B cell (primary cell): ENCODE results near the gene LMX1B. TPM values are rescaled to one million over a fixed set of nuclear protein-coding genes. Genes with fewer than 3 reads are reported as not detected.

Source experiments
- ATAC-seq: fragments of 200-7000 bp; cut with Tn5 transposase; one replicate; pipeline ENCODE4 v1.10.0; 2021; ENCODE audit warnings: low read depth, mild to moderate bottlenecking, moderate number of reproducible peaks, moderate library complexity
- CTCF ChIA-PET: fragments of 350-600 bp; sonication (Branson Sonifier 250); formaldehyde crosslinking; loops from one replicate; lab custom pipeline; 2021; ENCODE audit warnings: antibody characterized with exemption, inconsistent platforms; lab: Charles Lee
- POLR2A ChIA-PET: fragments of 350-600 bp; sonication (Branson Sonifier 250); formaldehyde crosslinking; loops from one replicate; lab custom pipeline; 2021; ENCODE audit warnings: antibody characterized with exemption; lab: Charles Lee
- DNase-seq: peaks from one replicate; pipeline ENCODE4 v3.0.0; 2013
- H2AFZ ChIP-seq: 2 replicates; pipeline ENCODE4 v1.6.1; 2012; ENCODE audit warnings: mild to moderate bottlenecking, low read depth, low read length; ENCODE audit not compliant: insufficient read depth, poor library complexity, severe bottlenecking
- H3K27ac ChIP-seq, 2 donors: 1 replicate in 1 of 2; 2 replicates in 1 of 2; pipeline ENCODE4 v1.5.1; 2012 to 2013; ENCODE audit warnings: low read length in 2 of 2, mild to moderate bottlenecking in 2 of 2, moderate library complexity in 1 of 2
- H3K27me3 ChIP-seq, 4 experiments: fragments of 200-600 bp in 1 of 4; sonication (generic) in 1 of 4; replicated peaks in 1 of 4; 1 replicate in 2 of 4; 2 replicates in 2 of 4; pipeline versions ENCODE4 v1.6.1 to v1.7.0; 2013 to 2016; ENCODE audit warnings: low read length in 3 of 4, mild to moderate bottlenecking in 2 of 4, mixed read lengths in 1 of 4, moderate library complexity in 1 of 4; ENCODE audit not compliant: insufficient read depth in 4 of 4, control insufficient read depth in 3 of 4; ENCODE audit errors: control extremely low read depth in 1 of 4
- H3K36me3 ChIP-seq, 2 experiments: replicated peaks in 1 of 2; 1 replicate in 1 of 2; 2 replicates in 1 of 2; pipeline versions ENCODE4 v1.6.1 to v1.7.1; 2013; ENCODE audit warnings: low read length in 1 of 2; ENCODE audit not compliant: insufficient read depth in 2 of 2, control insufficient read depth in 1 of 2; ENCODE audit errors: control extremely low read depth in 1 of 2, extremely low read depth in 1 of 2
- H3K4me1 ChIP-seq, 2 donors: fragments of 200-600 bp in 1 of 2; sonication (generic) in 1 of 2; 1 replicate in 1 of 2; 2 replicates in 1 of 2; pipeline versions ENCODE4 v1.5.1 to v1.6.1; 2013 to 2017; ENCODE audit warnings: low read length in 2 of 2; ENCODE audit not compliant: control insufficient read depth in 2 of 2, insufficient read depth in 2 of 2
- H3K4me2 ChIP-seq: replicated peaks from 2 replicates; pipeline ENCODE3; 2012; ENCODE audit warnings: mild to moderate bottlenecking, low read depth, low read length; ENCODE audit not compliant: poor library complexity, severe bottlenecking
- H3K4me3 ChIP-seq, 5 experiments: fragments of 200-600 bp in 1 of 5; sonication (generic) in 1 of 5; 1 replicate in 3 of 5; 2 replicates in 2 of 5; pipeline versions ENCODE4 v1.5.1 to v1.7.0; 2011 to 2016; ENCODE audit warnings: low read length in 4 of 5, mild to moderate bottlenecking in 4 of 5, low read depth in 2 of 5, control low read depth in 1 of 5, moderate library complexity in 1 of 5; ENCODE audit not compliant: insufficient read depth in 1 of 5; ENCODE audit errors: control extremely low read depth in 1 of 5, extremely low read depth in 1 of 5
- H3K79me2 ChIP-seq: fragments of 200-600 bp; sonication (generic); one replicate; pipeline ENCODE4 v1.6.0; 2016; ENCODE audit warnings: low read length; ENCODE audit not compliant: control insufficient read depth, insufficient read depth
- H3K9ac ChIP-seq: fragments of 200-600 bp; sonication (generic); 2 replicates; pipeline ENCODE4 v1.6.1; 2017; ENCODE audit warnings: mild to moderate bottlenecking, low read length, moderate library complexity
- H3K9me3 ChIP-seq, 3 donors: one replicate each; pipeline versions ENCODE4 v1.6.1 to v1.7.1; 2013; ENCODE audit warnings: low read length in 2 of 3; ENCODE audit not compliant: control insufficient read depth in 2 of 3, insufficient read depth in 1 of 3; ENCODE audit errors: control extremely low read depth in 1 of 3
- H4K20me1 ChIP-seq: 2 replicates; pipeline ENCODE4 v1.6.0; 2012; ENCODE audit warnings: mild to moderate bottlenecking, low read length; ENCODE audit not compliant: insufficient read depth, control insufficient read depth, poor library complexity, severe bottlenecking
- H3K27ac Mint-ChIP-seq: one replicate; pipeline ENCODE4 v1.8.0; 2021; ENCODE audit warnings: mixed read lengths
- H3K27me3 Mint-ChIP-seq: one replicate; pipeline ENCODE4 v1.8.0; 2021; ENCODE audit warnings: mixed read lengths
- H3K4me1 Mint-ChIP-seq: one replicate; pipeline ENCODE4 v1.8.0; 2021; ENCODE audit warnings: mixed read lengths
- H3K4me3 Mint-ChIP-seq: one replicate; pipeline ENCODE4 v1.8.0; 2021; ENCODE audit warnings: mixed read lengths
- H3K9me3 Mint-ChIP-seq: one replicate; pipeline ENCODE4 v1.8.0; 2022; ENCODE audit warnings: mixed read lengths; ENCODE audit not compliant: insufficient read depth
- EZH2 ChIP-seq: IDR thresholded peaks from 2 replicates; pipeline ENCODE4 v1.6.1; 2012; ENCODE audit warnings: borderline replicate concordance, low read depth, mild to moderate bottlenecking, moderate library complexity, low read length; ENCODE audit not compliant: insufficient read depth, poor library complexity, severe bottlenecking
- WGBS: methylation state at CpG from one replicate; pipeline ENCODE4 v1.1.5; 2013; ENCODE audit warnings: missing lambda C conversion rate; ENCODE audit not compliant: insufficient coverage; 5-methylcytosine and 5-hydroxymethylcytosine counted together
- intact Hi-C: fragments of 100-400 bp; cut with micrococcal nuclease; formaldehyde crosslinking; loops from one replicate; pipeline ENCODE4 v1.10.0; 2022
- polyA plus RNA-seq: library from polyadenylated mRNA; depleted of rRNA; stranded (reverse); fragments of >200 nt; gene quantifications from 2 replicates; pipeline ENCODE4 v1.2.3, GENCODE V29; 2012
- total RNA-seq, 2 donors: library from RNA; stranded (reverse); fragments of 120-200 nt in 1 of 2; gene quantifications; 1 replicate in 1 of 2; 2 replicates in 1 of 2; pipeline versions ENCODE4 v1.2.3 to v1.2.4, GENCODE V29; 2013 to 2022
- TF ChIP-seq, protein P1 (sequence below): fragments of 200-600 bp; IDR thresholded peaks from one replicate; pipeline ENCODE4 v1.8.0; 2022; ENCODE audit warnings: antibody characterized with exemption, mild to moderate bottlenecking

Gene LMX1B
- total and polyA plus RNA-seq, 2 donors (not counting 1 experiment from before 2014, with no cell fraction given): not detected

DNA sequence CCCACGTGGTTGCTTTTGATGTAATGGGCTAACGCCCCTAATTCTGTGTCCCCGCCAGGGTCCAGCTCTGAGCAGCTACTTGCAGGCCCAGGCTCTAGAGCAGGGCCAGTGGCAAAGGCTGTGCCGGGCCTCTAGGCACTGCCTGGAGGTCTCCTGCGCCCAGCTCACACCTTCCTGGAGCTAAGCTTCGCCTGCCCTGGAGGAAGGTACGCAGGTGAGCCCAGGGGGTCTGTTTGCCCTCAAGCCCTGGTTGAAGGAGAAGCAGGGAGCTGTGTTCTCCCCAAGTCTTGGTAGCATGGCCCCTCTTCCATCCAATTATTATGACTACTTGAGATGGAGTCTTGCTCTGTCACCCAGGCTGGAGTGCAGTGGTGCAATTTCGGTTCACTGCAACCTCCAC is 5.2 kb upstream of the LMX1B start:
- ATAC-seq (no peak), DNase-seq (no peak)
- peaks cover 0 to 14% (median 0%) of the 10 kb centered on the region in 3 donors for H3K9me3 ChIP-seq
- no peak overlapping the region for H3K27ac Mint-ChIP-seq
- no peaks in the 10 kb centered on the region for H3K79me2 ChIP-seq
- 90% methylated on average over 6 of the region's 8 CpGs for WGBS
- peaks cover 0 to 63% (median 32%) of the 10 kb centered on the region in 4 experiments for H3K27me3 ChIP-seq
- peaks cover 28 to 34% of the 10 kb centered on the region in 2 donors for H3K4me1 ChIP-seq
- no peak overlapping the region for H3K4me3 Mint-ChIP-seq
- intact Hi-C loops: no loop called here
- H3K9me3 Mint-ChIP-seq: no peaks in the 10 kb centered on the region
- no peak overlapping the region for H3K27ac ChIP-seq
- no peaks in the 10 kb centered on the region for H3K36me3 ChIP-seq
- peaks cover 56% of the 10 kb centered on the region for H3K27me3 Mint-ChIP-seq
- no peak overlapping the region for H3K4me2 ChIP-seq
- peaks cover 23% of the 10 kb centered on the region for H3K4me1 Mint-ChIP-seq
- TF ChIP-seq, protein P1, sequence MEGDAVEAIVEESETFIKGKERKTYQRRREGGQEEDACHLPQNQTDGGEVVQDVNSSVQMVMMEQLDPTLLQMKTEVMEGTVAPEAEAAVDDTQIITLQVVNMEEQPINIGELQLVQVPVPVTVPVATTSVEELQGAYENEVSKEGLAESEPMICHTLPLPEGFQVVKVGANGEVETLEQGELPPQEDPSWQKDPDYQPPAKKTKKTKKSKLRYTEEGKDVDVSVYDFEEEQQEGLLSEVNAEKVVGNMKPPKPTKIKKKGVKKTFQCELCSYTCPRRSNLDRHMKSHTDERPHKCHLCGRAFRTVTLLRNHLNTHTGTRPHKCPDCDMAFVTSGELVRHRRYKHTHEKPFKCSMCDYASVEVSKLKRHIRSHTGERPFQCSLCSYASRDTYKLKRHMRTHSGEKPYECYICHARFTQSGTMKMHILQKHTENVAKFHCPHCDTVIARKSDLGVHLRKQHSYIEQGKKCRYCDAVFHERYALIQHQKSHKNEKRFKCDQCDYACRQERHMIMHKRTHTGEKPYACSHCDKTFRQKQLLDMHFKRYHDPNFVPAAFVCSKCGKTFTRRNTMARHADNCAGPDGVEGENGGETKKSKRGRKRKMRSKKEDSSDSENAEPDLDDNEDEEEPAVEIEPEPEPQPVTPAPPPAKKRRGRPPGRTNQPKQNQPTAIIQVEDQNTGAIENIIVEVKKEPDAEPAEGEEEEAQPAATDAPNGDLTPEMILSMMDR: no peak
- no peak overlapping the region for H2AFZ ChIP-seq
- no peak overlapping the region for H3K4me3 ChIP-seq
- no peak overlapping the region for H3K9ac ChIP-seq
- ChIA-PET POLR2A (no interaction called here), CTCF (interaction anchor here (0.6 to 1.1 kb wide), 3 partner anchors 81 to 173 kb away, joined by 3 to 4 read pairs (median 4); no protein-coding TSS in a partner anchor)
- no peaks in the 10 kb centered on the region for H4K20me1 ChIP-seq

DNA sequence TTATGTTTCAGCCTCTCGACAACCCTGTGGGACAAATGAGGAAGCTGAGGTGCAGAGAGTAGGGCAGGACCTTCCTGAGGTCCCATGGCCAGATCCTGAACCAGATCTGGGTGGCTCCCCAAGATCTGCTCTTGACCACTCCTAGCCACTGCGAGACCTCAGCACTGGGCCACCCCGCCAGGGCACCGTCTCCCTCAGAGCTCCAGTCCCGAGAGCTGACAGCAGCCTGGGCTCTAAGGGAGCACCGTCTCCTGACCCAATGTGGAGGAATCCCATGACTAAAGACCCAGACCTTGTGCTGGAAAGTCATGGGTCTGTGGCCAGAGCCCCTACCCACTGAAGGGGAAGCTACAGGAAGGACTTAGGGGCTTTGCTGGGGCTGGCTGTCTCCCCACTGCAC is 4.5 kb upstream of the LMX1B start:
- Mint-ChIP-seq H3K4me1 (peaks cover 23% of the 10 kb centered on the region), H3K27ac (no peak overlapping the region), H3K27me3 (peaks cover 50% of the 10 kb centered on the region), H3K4me3 (no peak overlapping the region), H3K9me3 (no peaks in the 10 kb centered on the region)
- H3K9me3 ChIP-seq: peaks cover 0 to 14% (median 0%) of the 10 kb centered on the region in 3 donors
- TF ChIP-seq, protein P1: no peak
- no peak for TF ChIP-seq EZH2
- POLR2A ChIA-PET: no interaction called here
- H3K27me3 ChIP-seq: peaks cover 0 to 61% (median 32%) of the 10 kb centered on the region in 4 experiments
- H3K9ac ChIP-seq: no peak overlapping the region
- ATAC-seq (no peak), DNase-seq (no peak)
- H3K79me2 ChIP-seq: no peaks in the 10 kb centered on the region
- WGBS: 74% methylated on average over 6 of the region's 6 CpGs
- H3K4me2 ChIP-seq: no peak overlapping the region
- H3K4me3 ChIP-seq: no peak overlapping the region
- intact Hi-C loops: no loop called here
- H4K20me1 ChIP-seq: no peaks in the 10 kb centered on the region
- H3K36me3 ChIP-seq: no peaks in the 10 kb centered on the region
- CTCF ChIA-PET: interaction anchor here (0.6 to 1.1 kb wide), 2 partner anchors 116 to 173 kb away, joined by 4 read pairs; no protein-coding TSS in a partner anchor
- no peak overlapping the region for H3K27ac ChIP-seq
- H3K4me1 ChIP-seq: peaks cover 28 to 34% of the 10 kb centered on the region in 2 donors
- no peak overlapping the region for H2AFZ ChIP-seq
